Left hindlimb (tissue), 1 donor: ENCODE measurements around the gene CBFA2T3.
A peak's percentile ranks its signal among the peaks of the same experiment; 100 is the strongest.
"Not testable (repeated sequence)": the region's sequence is repeated elsewhere in the genome, so short reads cannot be mapped to it uniquely, and the experiment has no call there.

ENCODE experiments used
- DNase-seq: peaks from one replicate; pipeline ENCODE4 v3.0.0-alpha.2; 2018

The CBFA2T3 gene

GRCh38 chr16:89012622-89012995, 35.6 kb upstream of the CBFA2T3 start:
- no peak for DNase-seq

- no peak for DNase-seq
Observed at GRCh38 chr16:89011909-89012621, 35.1 kb upstream of the CBFA2T3 start.

- peak; percentile 10 for DNase-seq
Observed at GRCh38 chr16:89010210-89010925, 33.4 kb upstream of the CBFA2T3 start.

GRCh38 chr16:89009343-89010209, 32.6 kb upstream of the CBFA2T3 start:
- peak; percentile 13 for DNase-seq

- not testable (repeated sequence) for DNase-seq
Observed at GRCh38 chr16:89008796-89009195, 31.8 kb upstream of the CBFA2T3 start.

GRCh38 chr16:89007371-89008249, 30.6 kb upstream of the CBFA2T3 start:
- no peak for DNase-seq

GRCh38 chr16:89006036-89006752, 29.2 kb upstream of the CBFA2T3 start:
- peak; percentile 18 for DNase-seq

GRCh38 chr16:89005201-89006035, 28.4 kb upstream of the CBFA2T3 start:
- no peak for DNase-seq

- DNase-seq = no peak
Observed at GRCh38 chr16:89004209-89004831, 27.3 kb upstream of the CBFA2T3 start.

- no peak for DNase-seq
Observed at GRCh38 chr16:89003831-89004208, 26.8 kb upstream of the CBFA2T3 start.

- no peak for DNase-seq
Observed at GRCh38 chr16:89002851-89003830, 26.1 kb upstream of the CBFA2T3 start.

GRCh38 chr16:89002081-89002480, 25.1 kb upstream of the CBFA2T3 start:
- not testable (repeated sequence) for DNase-seq

GRCh38 chr16:89001117-89002027, 24.4 kb upstream of the CBFA2T3 start:
- DNase-seq = no peak

- DNase-seq = no peak
Observed at GRCh38 chr16:89000207-89000959, 23.4 kb upstream of the CBFA2T3 start.

GRCh38 chr16:88999457-89000206, 22.6 kb upstream of the CBFA2T3 start:
- no peak for DNase-seq
